ENCODE results near the gene PRR12.

DNA sequence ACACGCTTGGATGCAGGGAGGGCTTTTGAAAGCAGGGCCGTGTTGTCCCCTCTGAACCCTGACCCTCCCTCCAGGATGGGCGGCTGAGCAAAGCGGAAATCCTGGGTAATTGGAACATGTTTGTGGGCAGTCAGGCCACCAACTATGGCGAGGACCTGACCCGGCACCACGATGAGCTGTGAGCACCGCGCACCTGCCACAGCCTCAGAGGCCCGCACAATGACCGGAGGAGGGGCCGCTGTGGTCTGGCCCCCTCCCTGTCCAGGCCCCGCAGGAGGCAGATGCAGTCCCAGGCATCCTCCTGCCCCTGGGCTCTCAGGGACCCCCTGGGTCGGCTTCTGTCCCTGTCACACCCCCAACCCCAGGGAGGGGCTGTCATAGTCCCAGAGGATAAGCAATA lies 48.0 kb upstream of the PRR12 start:
- no peak for TF ChIP-seq POLR2A (IDR thresholded peaks at IDR 0.05; ENCODE audit: low read depth, low read length)
- TF ChIP-seq PAX5 (IDR thresholded peaks at IDR 0.05; ENCODE audit: insufficient read depth, low read length, severe bottlenecking), result no peak
- no peak for TF ChIP-seq POLR2AphosphoS5 (IDR thresholded peaks at IDR 0.05; ENCODE audit: low read depth, low read length)
- no peak for TF ChIP-seq TAF1 (IDR thresholded peaks at IDR 0.05; ENCODE audit: low read depth, low read length)
- no peak for TF ChIP-seq SPI1 (IDR thresholded peaks at IDR 0.05; ENCODE audit: low read depth, low read length)
- no peak for TF ChIP-seq POU2F2 (IDR thresholded peaks at IDR 0.05; ENCODE audit: low read depth, low read length)

All from GM12891 (cell line).